Liver (tissue), 9 donors: ENCODE results near the gene SMPD3. TPM values are rescaled to one million over a fixed set of nuclear protein-coding genes. Genes with fewer than 3 reads are reported as not detected.

ENCODE experiments used
- DNase-seq: peaks from one replicate; pipeline ENCODE4 v3.0.0-alpha.2; 2017; ENCODE audit warnings: low spot score
- H3K27ac ChIP-seq, 2 donors: one replicate each; pipeline ENCODE4 v1.7.0; 2013; ENCODE audit warnings: inconsistent platforms in 2 of 2, low read length in 2 of 2, control low read depth in 1 of 2, low read depth in 1 of 2, mild to moderate bottlenecking in 1 of 2
- H3K27me3 ChIP-seq, 4 donors: one replicate each; pipeline versions ENCODE4 v1.6.1 to v1.7.0; 2013; ENCODE audit warnings: low read length in 3 of 4, inconsistent platforms in 1 of 4, mild to moderate bottlenecking in 1 of 4, moderate library complexity in 1 of 4; ENCODE audit not compliant: control insufficient read depth in 4 of 4, insufficient read depth in 4 of 4
- H3K36me3 ChIP-seq, 4 donors: one replicate each; pipeline versions ENCODE4 v1.6.1 to v1.7.0; 2013; ENCODE audit warnings: low read length in 3 of 4, mild to moderate bottlenecking in 3 of 4, low read depth in 1 of 4, moderate library complexity in 1 of 4; ENCODE audit not compliant: control insufficient read depth in 4 of 4, insufficient read depth in 3 of 4
- H3K4me1 ChIP-seq, 4 donors: one replicate each; pipeline versions ENCODE4 v1.6.1 to v1.7.0; 2013; ENCODE audit warnings: low read length in 3 of 4, mild to moderate bottlenecking in 3 of 4, moderate library complexity in 1 of 4; ENCODE audit not compliant: control insufficient read depth in 4 of 4, insufficient read depth in 4 of 4
- H3K4me3 ChIP-seq, 3 donors: one replicate each; pipeline versions ENCODE4 v1.6.1 to v1.7.0; 2013; ENCODE audit warnings: low read length in 3 of 3, control low read depth in 1 of 3, low read depth in 1 of 3, mild to moderate bottlenecking in 1 of 3
- H3K9ac ChIP-seq, 2 donors: one replicate each; pipeline ENCODE4 v1.7.0; 2013; ENCODE audit warnings: low read length in 2 of 2, mild to moderate bottlenecking in 2 of 2, moderate library complexity in 2 of 2, control low read depth in 1 of 2, low read depth in 1 of 2
- H3K9me3 ChIP-seq, 4 donors: one replicate each; pipeline versions ENCODE4 v1.6.1 to v1.7.0; 2013; ENCODE audit warnings: low read length in 3 of 4; ENCODE audit not compliant: control insufficient read depth in 4 of 4
- ATF3 ChIP-seq: IDR thresholded peaks from 2 replicates; pipeline ENCODE4 v1.6.1; 2016; ENCODE audit warnings: antibody characterized with exemption
- CTCF ChIP-seq: fragments of 150-350 bp; IDR thresholded peaks from 2 replicates; pipeline ENCODE4 v1.5.1; 2017; ENCODE audit warnings: improper control_type of control experiment, low read depth, low read length; ENCODE audit not compliant: missing input control
- EGR1 ChIP-seq, 2 donors: IDR thresholded peaks; 2 replicates each; pipeline ENCODE4 v1.6.1; 2016 to 2018; ENCODE audit warnings: antibody characterized with exemption in 2 of 2, low read depth in 2 of 2
- FOXA1 ChIP-seq: IDR thresholded peaks from 2 replicates; pipeline ENCODE4 v1.6.1; 2016; ENCODE audit warnings: antibody characterized with exemption
- FOXA2 ChIP-seq: IDR thresholded peaks from 2 replicates; pipeline ENCODE4 v1.6.1; 2016; ENCODE audit warnings: antibody characterized with exemption
- GABPA ChIP-seq, 2 donors: IDR thresholded peaks in 1 of 2; conservative IDR thresholded peaks in 1 of 2; 2 replicates each; pipeline ENCODE4 v1.6.1; 2016; ENCODE audit warnings: antibody characterized with exemption in 2 of 2, mild to moderate bottlenecking in 1 of 2, moderate library complexity in 1 of 2
- HNF4A ChIP-seq, 2 donors: conservative IDR thresholded peaks; 2 replicates each; pipeline ENCODE4 v1.6.1; 2016; ENCODE audit warnings: antibody characterized with exemption in 2 of 2, mild to moderate bottlenecking in 2 of 2
- HNF4G ChIP-seq: IDR thresholded peaks from 2 replicates; pipeline ENCODE4 v1.6.1; 2016; ENCODE audit warnings: antibody characterized with exemption
- JUND ChIP-seq, 2 donors: IDR thresholded peaks; 2 replicates each; pipeline ENCODE4 v1.6.1; 2016; ENCODE audit warnings: antibody characterized with exemption in 2 of 2
- MAX ChIP-seq: IDR thresholded peaks from 2 replicates; pipeline ENCODE4 v1.6.1; 2016; ENCODE audit warnings: antibody characterized with exemption
- NR2F2 ChIP-seq: IDR thresholded peaks from 2 replicates; pipeline ENCODE4 v1.6.1; 2016; ENCODE audit warnings: antibody characterized with exemption
- SP1 ChIP-seq: IDR thresholded peaks from 2 replicates; pipeline ENCODE4 v1.6.1; 2018; ENCODE audit warnings: antibody characterized with exemption, mild to moderate bottlenecking
- TAF1 ChIP-seq: conservative IDR thresholded peaks from 2 replicates; pipeline ENCODE4 v1.6.1; 2016; ENCODE audit warnings: antibody characterized with exemption, mild to moderate bottlenecking
- YY1 ChIP-seq: IDR thresholded peaks from 2 replicates; pipeline ENCODE4 v1.6.1; 2016; ENCODE audit warnings: antibody characterized with exemption, mild to moderate bottlenecking
- ZBTB33 ChIP-seq: IDR thresholded peaks from 2 replicates; pipeline ENCODE4 v1.6.1; 2016; ENCODE audit warnings: antibody characterized with exemption
- WGBS: extraction: QIAGEN DNeasy Blood & Tissue Kit; methylation state at CpG from one replicate; pipeline ENCODE4 v1.1.7; 2013; 5-methylcytosine and 5-hydroxymethylcytosine counted together
- polyA plus RNA-seq, 2 donors: library from polyadenylated mRNA; stranded (reverse) in 1 of 2; unstranded in 1 of 2; fragments of 200-250 nt in 1 of 2; fragments of >200 nt in 1 of 2; fragmentation: Nextera tagmentation in 1 of 2; extraction: Ambion mirVana in 1 of 2; gene quantifications; one replicate each; pipeline versions ENCODE4 v1.2.1 to v1.2.3, GENCODE V29; 2013 to 2015
- total RNA-seq, 2 donors: library from RNA; depleted of rRNA; stranded (reverse); fragments of >200 nt; gene quantifications; one replicate each; pipeline ENCODE4 v1.2.3, GENCODE V29; 2014
- donor health status: healthy.
- donor health status: healthy.
- donor health status: healthy.
- donor health status: healthy.
- donor health status: healthy.

SMPD3 gene
- total and polyA plus RNA-seq, 4 donors = 0.33 to 10.6 (median 2.7) TPM

- TF ChIP-seq NR2F2 = no peak
These were observed 81.3 kb downstream of the SMPD3 start (continued) for GRCh38 chr16:68367030-68367429.

GRCh38 chr16:68366062-68366461 lies 82.2 kb downstream of the SMPD3 start:
- Histone ChIP-seq H3K27ac (no peak overlapping the region), H3K27me3 (no peaks in the 10 kb centered on the region), H3K9me3 (no peaks in the 10 kb centered on the region), H3K36me3 (no peaks in the 10 kb centered on the region), H3K4me1 (peaks cover 0 to 6% (median 4%) of the 10 kb centered on the region in 4 donors), H3K4me3 (no peak overlapping the region), H3K9ac (no peak overlapping the region)
- TF ChIP-seq EGR1 (IDR thresholded peaks at IDR 0.05; ENCODE audit: low read depth in 2 of 2) (no peak), JUND (IDR thresholded peaks at IDR 0.05) (no peak), HNF4A (conservative IDR thresholded peaks at IDR 0.05) (no peak), SP1 (no peak), GABPA (IDR thresholded peaks at IDR 0.05 in 1 of 2, conservative IDR thresholded peaks at IDR 0.05 in 1 of 2) (no peak), NR2F2 (no peak), TAF1 (no peak), ATF3 (no peak), MAX (no peak), ZBTB33 (no peak), CTCF (no peak), HNF4G (no peak)
- 71% methylated on average over 8 of the region's 8 CpGs for WGBS
- no peak for DNase-seq

GRCh38 chr16:68365167-68365817 lies 83.0 kb downstream of the SMPD3 start:
- Histone ChIP-seq H3K27ac (no peak overlapping the region), H3K4me1 (peaks cover 0 to 6% (median 4%) of the 10 kb centered on the region in 4 donors), H3K9ac (no peak overlapping the region), H3K27me3 (no peaks in the 10 kb centered on the region), H3K36me3 (no peaks in the 10 kb centered on the region), H3K4me3 (no peak overlapping the region), H3K9me3 (no peaks in the 10 kb centered on the region)
- WGBS = 81% methylated on average over 18 of the region's 18 CpGs
- DNase-seq = no peak
- TF ChIP-seq SP1 (no peak), JUND (IDR thresholded peaks at IDR 0.05) (no peak), NR2F2 (no peak), YY1 (no peak), EGR1 (IDR thresholded peaks at IDR 0.05; ENCODE audit: low read depth in 2 of 2) (no peak), FOXA2 (no peak), TAF1 (no peak), FOXA1 (no peak), HNF4A (conservative IDR thresholded peaks at IDR 0.05) (no peak), HNF4G (no peak), MAX (no peak), GABPA (IDR thresholded peaks at IDR 0.05 in 1 of 2, conservative IDR thresholded peaks at IDR 0.05 in 1 of 2) (no peak), ZBTB33 (no peak)
